Epithelial cell of proximal tubule (primary cell): ENCODE data around the gene SMARCD2. TPM values are rescaled to one million over a fixed set of nuclear protein-coding genes. Genes with fewer than 3 reads are reported as not detected.
"Not testable (repeated sequence)": the region's sequence is repeated elsewhere in the genome, so short reads cannot be mapped to it uniquely, and the experiment has no call there.

Experiments
- DNase-seq: peaks from one replicate; pipeline ENCODE4 v3.0.0-alpha.2; 2011; ENCODE audit warnings: low read depth
- H3K4me3 ChIP-seq: 2 replicates; pipeline ENCODE4 v1.5.1; 2011; ENCODE audit warnings: low read depth, mild to moderate bottlenecking, low read length
- total RNA-seq: library from RNA; depleted of rRNA; stranded (reverse); fragments of >200 nt; gene quantifications from 2 replicates; pipeline ENCODE4 v1.2.3, GENCODE V29; 2015
- TF ChIP-seq, protein P1 (sequence below): conservative IDR thresholded peaks from 2 replicates; pipeline ENCODE4 v1.5.1; 2012; ENCODE audit warnings: low read depth, mild to moderate bottlenecking, low read length

The SMARCD2 gene
- 95.9 and 135 TPM in 2 replicates for total RNA-seq

DNA sequence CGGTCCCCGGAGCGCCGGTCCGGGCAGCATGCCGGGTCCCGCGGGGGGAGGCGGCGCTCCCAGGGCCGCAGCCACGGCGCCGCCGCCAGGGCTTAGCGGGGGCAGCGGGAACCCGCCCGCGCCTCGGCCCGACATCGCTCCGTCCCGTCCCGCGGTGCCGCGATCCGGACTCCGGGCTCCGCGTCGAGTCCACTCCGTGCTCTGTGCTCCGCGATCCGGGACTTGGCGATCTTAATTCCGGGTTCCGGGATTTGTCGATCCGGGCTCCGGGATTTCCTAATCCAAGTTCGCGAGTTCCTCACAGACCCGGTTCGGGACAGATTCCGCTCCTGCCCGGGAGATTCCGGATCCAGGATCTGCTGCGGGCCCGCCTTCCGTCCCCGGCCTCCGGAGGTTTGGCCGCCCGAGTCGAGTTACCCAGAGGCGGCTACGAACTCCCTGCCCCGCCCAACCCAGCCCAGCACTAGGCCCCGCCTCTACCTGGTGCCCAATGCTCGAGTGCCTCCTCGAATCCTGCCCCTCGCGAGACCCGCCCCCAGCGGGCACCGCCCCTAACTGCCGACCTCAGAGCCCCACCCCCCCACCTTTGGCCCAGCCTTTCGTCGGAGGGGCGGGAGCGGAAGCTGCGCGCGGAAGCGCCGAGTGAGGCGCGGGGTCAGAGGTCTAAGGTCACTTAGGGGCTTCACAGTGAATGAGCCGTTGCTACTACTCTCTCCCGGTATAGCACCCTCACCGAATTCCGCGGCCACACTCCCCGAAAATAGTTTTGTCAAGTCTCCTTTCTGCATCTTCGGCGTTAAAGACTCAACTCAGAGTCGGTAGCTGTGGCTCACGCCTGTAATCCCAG, at the start of gene SMARCD2:
SMARCD2 (minus strand) TSS at position 146 of the 847 bp plus-strand sequence; CDS start at position 135, 11 bp downstream.
- TF ChIP-seq, protein P1, sequence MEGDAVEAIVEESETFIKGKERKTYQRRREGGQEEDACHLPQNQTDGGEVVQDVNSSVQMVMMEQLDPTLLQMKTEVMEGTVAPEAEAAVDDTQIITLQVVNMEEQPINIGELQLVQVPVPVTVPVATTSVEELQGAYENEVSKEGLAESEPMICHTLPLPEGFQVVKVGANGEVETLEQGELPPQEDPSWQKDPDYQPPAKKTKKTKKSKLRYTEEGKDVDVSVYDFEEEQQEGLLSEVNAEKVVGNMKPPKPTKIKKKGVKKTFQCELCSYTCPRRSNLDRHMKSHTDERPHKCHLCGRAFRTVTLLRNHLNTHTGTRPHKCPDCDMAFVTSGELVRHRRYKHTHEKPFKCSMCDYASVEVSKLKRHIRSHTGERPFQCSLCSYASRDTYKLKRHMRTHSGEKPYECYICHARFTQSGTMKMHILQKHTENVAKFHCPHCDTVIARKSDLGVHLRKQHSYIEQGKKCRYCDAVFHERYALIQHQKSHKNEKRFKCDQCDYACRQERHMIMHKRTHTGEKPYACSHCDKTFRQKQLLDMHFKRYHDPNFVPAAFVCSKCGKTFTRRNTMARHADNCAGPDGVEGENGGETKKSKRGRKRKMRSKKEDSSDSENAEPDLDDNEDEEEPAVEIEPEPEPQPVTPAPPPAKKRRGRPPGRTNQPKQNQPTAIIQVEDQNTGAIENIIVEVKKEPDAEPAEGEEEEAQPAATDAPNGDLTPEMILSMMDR = no peak
- peak within 1 kb of the TSS; percentile 72 for H3K4me3 ChIP-seq
- DNase-seq = peak; percentile 90

DNA sequence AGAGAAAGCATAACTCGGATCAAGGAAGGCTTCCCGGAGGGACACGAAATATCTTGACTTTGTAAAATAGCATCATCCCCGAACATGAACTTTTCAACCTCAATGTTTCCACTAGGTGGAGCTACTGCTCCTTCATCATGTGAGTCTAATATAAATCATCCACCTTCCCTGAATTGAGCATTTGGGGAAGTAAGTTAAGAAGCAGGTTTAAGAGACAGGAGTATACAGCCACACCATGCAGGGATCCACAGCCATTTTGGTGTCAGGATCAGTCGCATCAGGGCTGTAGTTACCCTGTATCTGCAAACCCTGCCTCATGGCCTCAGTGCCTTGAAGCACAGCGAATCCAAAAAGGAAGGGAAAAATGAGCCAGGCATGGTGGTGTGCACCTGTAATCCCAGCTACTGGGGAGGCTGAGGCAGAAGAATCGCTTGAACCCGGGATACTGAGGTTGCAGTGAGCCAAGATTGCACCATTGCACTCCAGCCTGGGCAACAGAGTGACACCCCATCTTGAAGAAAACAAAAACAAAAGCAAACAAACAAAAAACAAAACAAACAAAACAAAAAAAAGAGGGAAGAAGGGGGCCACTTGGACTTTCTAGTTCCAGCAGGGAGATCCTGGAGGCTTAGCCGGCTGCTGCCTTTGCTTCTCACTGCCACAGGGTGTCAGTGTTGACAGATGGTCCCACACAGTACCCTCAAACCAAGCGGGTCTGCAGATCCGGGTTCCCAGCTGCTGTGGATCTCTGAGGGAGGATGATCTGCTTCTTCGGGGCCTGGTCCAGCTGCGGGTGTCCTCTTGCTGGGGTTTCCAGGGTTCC, 46.8 kb upstream of the SMARCD2 start:
- H3K4me3 ChIP-seq, DNase-seq: not testable (repeated sequence)
- TF ChIP-seq, protein P1 = peak; percentile 48

DNA sequence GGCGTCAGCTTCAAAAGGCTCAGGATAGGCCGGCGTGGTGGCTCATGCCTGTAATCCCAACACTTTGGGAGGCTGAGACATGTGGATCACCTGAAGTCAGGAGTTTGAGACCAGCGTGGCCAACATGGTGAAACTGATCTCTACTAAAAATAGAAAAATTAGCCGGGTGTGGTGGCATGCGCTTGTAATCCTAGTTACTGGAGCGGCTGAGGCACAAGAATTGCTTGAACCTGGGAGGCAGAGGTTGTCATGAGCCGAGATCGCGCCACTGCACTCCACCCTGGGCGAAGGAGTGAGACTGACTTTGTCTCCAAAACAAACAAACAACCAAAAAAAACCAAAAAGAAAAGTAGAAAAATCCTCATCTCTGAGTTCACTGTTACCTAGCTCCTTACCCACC, 42.6 kb upstream of the SMARCD2 start:
- not testable (repeated sequence) for DNase-seq, H3K4me3 ChIP-seq

DNA sequence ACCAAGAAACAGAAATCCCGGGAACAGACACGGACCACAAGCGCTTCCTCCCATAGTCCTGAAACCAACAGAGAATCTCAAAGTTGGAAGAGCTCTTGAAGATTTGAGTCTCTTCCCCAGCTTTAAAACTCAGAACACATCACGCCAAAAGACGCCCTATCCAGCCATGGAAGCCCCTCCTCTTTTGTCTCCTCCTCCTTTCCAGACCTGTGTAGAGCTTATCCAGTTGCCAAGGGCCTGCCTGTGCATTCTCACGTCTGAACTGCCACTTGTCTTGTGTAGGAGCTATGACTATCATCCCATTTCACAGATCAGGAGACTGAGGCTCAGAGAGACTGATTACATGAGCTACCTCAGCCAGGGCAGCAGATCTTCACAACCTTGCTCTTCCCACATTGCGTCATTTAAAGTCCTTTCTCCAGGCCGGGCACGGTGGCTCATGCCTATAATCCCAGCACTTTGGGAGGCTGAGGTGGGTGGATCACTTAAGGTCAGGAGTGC, 40.2 kb upstream of the SMARCD2 start:
- H3K4me3 ChIP-seq, DNase-seq: not testable (repeated sequence)

DNA sequence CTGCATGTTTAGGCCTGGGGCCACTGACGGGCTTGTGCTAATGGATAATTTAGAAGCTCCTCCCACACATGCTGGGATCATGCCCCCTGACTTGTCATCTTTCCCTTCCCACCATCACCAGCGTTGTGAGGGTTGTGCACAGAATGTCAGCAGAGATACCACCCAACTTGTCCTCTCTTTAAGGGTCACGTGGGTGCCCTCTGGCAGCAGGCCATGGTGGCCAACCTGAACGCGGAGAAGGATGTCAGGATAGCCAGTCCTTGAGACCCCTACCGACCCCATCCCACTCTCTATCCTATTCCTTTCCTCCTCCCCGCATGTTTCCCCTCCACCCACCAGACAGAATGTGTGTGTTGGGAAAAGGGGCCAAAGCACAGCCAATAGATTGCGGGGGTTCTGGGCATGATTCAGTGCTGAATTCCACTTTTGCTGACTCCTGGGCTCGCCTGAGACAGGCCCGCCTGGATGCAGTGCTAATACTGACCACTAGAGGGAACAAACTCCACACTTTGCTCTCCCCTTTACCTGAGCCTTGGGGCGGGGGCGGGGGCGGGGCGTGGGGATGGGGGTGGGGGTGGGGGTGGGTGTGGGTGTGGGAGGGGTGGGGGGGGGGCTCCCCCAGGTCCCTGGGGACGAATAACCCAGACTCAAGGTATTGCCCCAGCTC, 39.6 kb upstream of the SMARCD2 start, which contains the start of gene GH2:
GH2 (minus strand) TSS at position 10 of the 667 bp plus-strand sequence. CDS start 143 bp downstream, outside the sequence.
- no peak within 1 kb of the TSS for H3K4me3 ChIP-seq
- DNase-seq = no peak
- TF ChIP-seq, protein P1 = peak; percentile 66

DNA sequence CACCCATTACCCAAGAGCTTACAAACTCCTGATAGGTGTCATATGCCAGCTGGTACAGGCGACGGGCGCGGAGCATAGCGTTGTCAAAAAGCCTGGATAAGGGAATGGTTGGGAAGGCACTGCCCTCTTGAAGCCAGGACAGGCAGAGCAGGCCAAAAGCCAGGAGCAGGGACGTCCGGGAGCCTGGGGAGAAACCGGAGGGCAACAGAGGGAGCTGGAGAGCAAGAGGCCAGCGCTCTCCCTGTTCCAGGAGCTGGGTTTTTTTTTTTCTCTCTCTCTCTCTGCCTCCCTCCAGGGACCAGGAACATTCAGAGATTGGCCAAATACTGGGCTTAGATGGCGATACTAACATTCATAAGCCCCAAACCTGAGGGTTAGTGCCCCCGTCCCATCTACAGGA, 38.9 kb upstream of the SMARCD2 start:
- not testable (repeated sequence) for DNase-seq, H3K4me3 ChIP-seq

DNA sequence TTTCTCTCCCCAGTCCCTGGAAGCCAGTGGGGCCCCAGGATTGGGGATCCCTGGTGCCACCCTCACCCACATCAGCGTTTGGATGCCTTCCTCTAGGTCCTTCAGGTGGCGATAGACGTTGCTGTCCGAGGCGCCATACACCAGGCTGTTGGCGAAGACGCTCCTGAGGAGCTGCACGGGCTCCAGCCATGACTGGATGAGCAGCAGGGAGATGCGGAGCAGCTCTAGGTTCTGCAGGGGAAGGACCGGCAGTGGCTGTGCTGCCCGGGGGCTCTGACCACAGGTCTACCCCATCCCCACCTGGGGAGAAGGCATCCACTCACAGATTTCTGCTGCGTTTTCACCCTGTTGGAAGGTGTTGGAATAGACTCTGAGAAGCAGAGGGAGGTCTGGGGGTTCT, 38.2 kb upstream of the SMARCD2 start:
- no peak for DNase-seq
- no peak overlapping the region for H3K4me3 ChIP-seq
- TF ChIP-seq, protein P1 = no peak

DNA sequence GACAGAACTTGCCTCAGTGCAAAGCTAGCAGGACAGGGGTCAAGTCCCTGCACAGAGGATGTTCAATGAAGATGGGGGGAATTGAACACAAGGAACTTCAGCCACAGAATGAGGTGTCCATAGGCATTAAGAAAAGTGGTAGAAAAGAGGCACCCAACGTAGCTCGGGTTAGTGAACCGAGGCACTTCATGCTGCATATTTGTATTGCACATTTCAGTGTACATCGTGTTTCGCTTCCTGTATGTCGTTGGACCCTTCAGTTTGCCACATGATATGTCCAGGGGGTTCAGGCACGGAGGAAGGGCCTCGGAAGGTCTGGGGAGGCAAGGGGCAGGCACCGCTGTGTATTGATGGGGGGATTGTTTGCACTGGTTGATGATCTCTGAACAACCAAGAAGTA, 35.9 kb upstream of the SMARCD2 start:
- H3K4me3 ChIP-seq, DNase-seq: not testable (repeated sequence)

DNA sequence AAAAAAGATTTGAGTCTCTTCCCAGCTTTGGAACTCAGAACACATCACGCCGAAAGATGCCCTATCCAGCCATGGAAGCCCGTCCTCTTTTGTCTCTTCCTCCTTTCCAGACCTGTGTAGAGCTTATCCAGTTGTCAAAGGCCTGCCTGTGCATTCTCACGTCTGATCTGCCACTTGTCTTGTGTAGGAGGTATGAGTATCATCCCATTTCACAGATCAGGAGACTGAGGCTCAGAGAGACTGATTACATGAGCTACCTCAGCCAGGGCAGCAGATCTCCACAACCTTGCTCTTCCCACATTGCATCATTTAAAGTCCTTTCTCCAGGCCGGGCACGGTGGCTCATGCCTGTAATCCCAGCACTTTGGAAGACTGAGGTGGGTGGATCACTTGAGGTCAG, 32.2 kb upstream of the SMARCD2 start:
- not testable (repeated sequence) for DNase-seq, H3K4me3 ChIP-seq

DNA sequence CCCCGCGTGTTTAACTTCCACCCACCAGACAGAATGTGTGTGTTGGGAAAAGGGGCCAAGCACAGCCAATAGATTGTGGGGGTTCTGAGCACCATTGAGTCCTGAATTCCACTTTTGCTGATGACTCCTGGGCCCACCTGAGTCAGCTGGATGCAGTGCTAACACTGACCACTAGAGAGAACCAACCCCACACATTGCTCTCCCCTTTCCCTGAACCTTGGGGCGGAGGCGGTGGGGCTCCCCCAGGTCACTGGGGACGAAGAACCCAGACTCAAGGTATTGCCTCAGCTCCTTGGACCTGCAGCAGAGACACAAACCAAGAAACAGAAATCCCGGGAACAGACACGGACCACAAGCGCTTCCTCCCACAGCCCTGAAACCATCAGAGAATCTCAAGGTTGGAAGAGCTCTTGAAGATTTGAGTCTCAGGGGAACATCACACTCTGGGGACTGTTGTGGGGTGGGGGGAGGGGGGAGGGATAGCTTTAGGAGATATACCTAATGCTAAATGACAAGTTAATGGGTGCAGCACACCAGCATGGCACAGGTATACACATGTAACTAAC, 31.7 kb upstream of the SMARCD2 start:
- not testable (repeated sequence) for H3K4me3 ChIP-seq, DNase-seq

DNA sequence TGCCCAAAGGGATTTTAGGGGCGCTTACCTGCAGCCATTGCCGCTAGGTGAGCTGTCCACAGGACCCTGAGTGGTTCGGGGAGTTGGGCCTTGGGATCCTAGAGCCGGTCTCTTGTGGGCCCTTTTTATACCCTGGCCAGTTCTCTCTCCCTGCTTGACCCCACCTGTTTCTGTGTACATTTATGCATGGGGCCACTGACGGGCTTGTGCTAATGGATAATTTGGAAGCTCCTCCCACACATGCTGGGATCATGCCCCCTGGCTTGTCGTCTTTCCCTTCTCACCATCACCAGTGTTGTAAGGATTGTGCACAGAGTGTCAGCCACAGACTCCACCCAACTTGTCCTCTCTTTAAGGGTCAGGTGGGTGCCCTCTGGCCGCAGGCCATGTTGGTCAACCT, 31.1 kb upstream of the SMARCD2 start, which contains the start of gene CSH2:
CSH2 (minus strand) TSS at position 101 of the 400 bp plus-strand sequence; CDS start at position 38, 63 bp downstream.
- not testable (repeated sequence) for DNase-seq, H3K4me3 ChIP-seq

DNA sequence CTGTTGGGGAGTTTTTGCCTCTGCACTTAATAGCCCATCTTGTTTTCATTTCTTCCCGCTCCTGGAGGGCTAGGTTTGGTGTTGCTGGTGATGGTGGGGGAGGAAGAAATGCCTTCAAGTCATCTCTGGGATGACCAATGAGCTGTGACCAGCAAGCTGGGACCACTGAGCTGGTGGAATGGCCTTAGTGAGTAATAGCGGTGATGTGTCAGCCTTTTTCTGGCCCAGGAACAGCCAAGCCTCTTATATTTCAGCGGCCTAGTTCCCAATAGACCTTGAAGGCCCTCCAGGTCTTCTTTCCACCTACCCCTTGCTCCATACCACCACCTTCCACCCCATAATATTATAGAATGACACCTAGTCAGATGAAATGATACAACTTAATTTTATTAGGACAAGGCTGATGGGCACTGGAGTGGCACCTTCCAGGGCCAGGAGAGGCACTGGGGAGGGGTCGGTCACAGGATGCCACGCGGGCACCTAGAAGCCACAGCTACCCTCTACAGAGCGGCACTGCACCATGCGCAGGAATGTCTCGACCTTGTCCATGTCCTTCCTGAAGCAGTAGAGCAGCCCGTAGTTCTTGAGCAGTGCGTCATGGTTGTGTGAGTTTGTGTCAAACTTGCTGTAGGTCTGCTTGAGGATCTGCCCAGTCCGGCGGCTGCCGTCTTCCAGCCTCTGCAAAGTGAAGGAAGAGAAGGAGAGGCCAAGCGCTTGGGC, 29.3 kb upstream of the SMARCD2 start:
- DNase-seq, H3K4me3 ChIP-seq: not testable (repeated sequence)
